OCI-LY1 (cell line): ENCODE measurements around the gene PHF2.

Experiments used
- CTCF ChIP-seq: fragments of 200-600 bp; sonication (generic), shearing (Covaris generic); IDR thresholded peaks from 2 replicates; pipeline ENCODE4 v1.5.1; 2017; ENCODE audit warnings: mild to moderate bottlenecking, antibody characterized with exemption, low read length, moderate library complexity, mixed read lengths
- EZH2 ChIP-seq: fragments of 200-600 bp; sonication (generic), shearing (Covaris generic); IDR thresholded peaks from 2 replicates; pipeline ENCODE4 v1.8.0; 2017; ENCODE audit warnings: borderline replicate concordance, mixed run types, mild to moderate bottlenecking, antibody characterized with exemption, low read length, moderate library complexity, mixed read lengths

GRCh38 chr9:93541005-93541404 is 35.4 kb upstream of the PHF2 start:
- TF ChIP-seq CTCF (no peak), EZH2 (no peak)
